Immature natural killer cell (primary cell): ENCODE measurements around the gene BCKDHA. TPM values are rescaled to one million over a fixed set of nuclear protein-coding genes. Genes with fewer than 3 reads are reported as not detected.
"Not testable (repeated sequence)": the region's sequence is repeated elsewhere in the genome, so short reads cannot be mapped to it uniquely, and the experiment has no call there.

Experiments
- DNase-seq, 3 donors: peaks; one replicate each; pipeline ENCODE4 v3.0.0; 2022; ENCODE audit warnings: mixed read lengths in 1 of 3
- H3K27ac Mint-ChIP-seq, 6 donors: one replicate each; pipeline ENCODE4 v1.8.0; 2020; ENCODE audit warnings: mixed read lengths in 6 of 6, mild to moderate bottlenecking in 5 of 6, inconsistent platforms in 4 of 6, moderate library complexity in 3 of 6
- H3K27me3 Mint-ChIP-seq, 3 donors: one replicate each; pipeline ENCODE4 v1.8.0; 2020 to 2021; ENCODE audit warnings: low read depth in 3 of 3, mild to moderate bottlenecking in 3 of 3, mixed read lengths in 3 of 3, moderate library complexity in 3 of 3, inconsistent platforms in 1 of 3
- H3K36me3 Mint-ChIP-seq, 3 donors: one replicate each; pipeline ENCODE4 v1.8.0; 2020; ENCODE audit warnings: mixed read lengths in 3 of 3, inconsistent platforms in 2 of 3, mild to moderate bottlenecking in 2 of 3
- H3K4me1 Mint-ChIP-seq, 2 donors: one replicate each; pipeline ENCODE4 v1.8.0; 2020; ENCODE audit warnings: inconsistent platforms in 2 of 2, mild to moderate bottlenecking in 2 of 2, mixed read lengths in 2 of 2, moderate library complexity in 1 of 2
- H3K4me3 Mint-ChIP-seq, 5 donors: one replicate each; pipeline ENCODE4 v1.8.0; 2020; ENCODE audit warnings: mild to moderate bottlenecking in 5 of 5, mixed read lengths in 5 of 5, inconsistent platforms in 3 of 5, moderate library complexity in 3 of 5
- H3K9me3 Mint-ChIP-seq, 6 donors: one replicate each; pipeline ENCODE4 v1.8.0; 2020; ENCODE audit warnings: mild to moderate bottlenecking in 6 of 6, mixed read lengths in 6 of 6, inconsistent platforms in 4 of 6, moderate library complexity in 3 of 6
- polyA plus RNA-seq, 3 donors: library from polyadenylated mRNA; unstranded; fragments of 300-500 nt; fragmentation: Illumina TruSeq; gene quantifications; one replicate each; pipeline ENCODE4 v1.2.3, GENCODE V29; 2021

The BCKDHA gene
- polyA plus RNA-seq, 3 donors from 2014 or later = 70.8 to 76.9 (median 75.5) TPM

GRCh38 chr19:41426952-41427646 is 29.5 kb downstream of the BCKDHA start, which contains the start of gene B3GNT8:
Gene B3GNT8, minus strand, starts transcription at chr19:41427374. Its CDS starts 596 bp downstream, at chr19:41426778.
- peak in 2 of 3 donors; percentile 29 to 32 for DNase-seq
- Mint-ChIP-seq H3K27ac (peak within 1 kb of the TSS; percentile 80 to 97 (median 91)), H3K27me3 (peaks cover 4 to 10% (median 5%) of the 10 kb centered on the region in 3 donors), H3K36me3 (peaks cover under 1 to 11% (median 3%) of the 10 kb centered on the region in 3 donors), H3K9me3 (no peaks in the 10 kb centered on the region), H3K4me1 (peaks cover 35 to 37% of the 10 kb centered on the region in 2 donors), H3K4me3 (peak within 1 kb of the TSS; percentile 87 to 94 (median 91))

DNA sequence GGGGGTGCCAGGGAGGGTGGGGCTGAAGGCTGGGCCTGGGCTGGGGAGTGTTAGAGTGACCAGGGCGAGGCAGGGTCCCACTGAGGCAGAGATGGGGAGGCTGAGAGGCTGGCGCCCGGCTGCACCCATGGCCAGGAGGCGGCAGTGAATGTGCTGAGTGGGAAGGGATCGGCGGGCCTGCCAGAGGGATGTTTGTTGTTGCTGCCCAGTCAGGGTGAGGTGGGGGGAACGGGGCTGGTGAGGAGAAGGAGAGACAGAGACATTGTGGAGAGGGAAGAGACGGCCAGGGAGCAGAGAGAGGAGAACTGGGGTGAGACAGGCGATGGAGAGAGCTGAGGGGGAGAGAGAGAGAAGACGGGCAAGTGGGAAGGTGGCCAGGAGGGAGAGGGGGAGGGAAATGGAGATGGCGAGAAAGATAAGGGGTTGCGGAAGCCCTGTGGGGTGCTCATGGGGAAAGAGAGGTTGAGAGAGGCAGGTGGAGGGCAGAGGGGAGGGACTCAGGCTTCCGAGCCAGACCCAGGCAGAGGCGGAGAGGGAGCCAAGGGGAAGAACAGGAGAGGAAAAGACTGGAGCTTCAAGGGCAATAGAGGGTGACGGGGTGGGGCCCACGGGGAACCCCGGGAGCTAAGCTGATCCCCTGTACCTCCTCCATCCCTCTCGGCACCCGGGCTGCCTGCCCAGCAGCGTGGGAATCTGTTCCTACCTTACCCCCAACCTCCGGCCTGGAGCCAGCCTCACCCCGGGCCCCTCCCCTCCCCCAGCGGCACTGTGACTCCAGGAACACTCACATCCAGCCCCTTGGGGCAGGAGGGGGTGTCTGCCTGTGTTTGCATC is 30.2 kb downstream of the BCKDHA start:
- peak overlapping the region; percentile 87 to 94 (median 91) for H3K4me3 Mint-ChIP-seq
- peaks cover 3 to 12% (median 6%) of the 10 kb centered on the region in 3 donors for H3K36me3 Mint-ChIP-seq
- peaks cover 5 to 9% (median 5%) of the 10 kb centered on the region in 3 donors for H3K27me3 Mint-ChIP-seq
- H3K27ac Mint-ChIP-seq = peak overlapping the region; percentile 74 to 97 (median 91)
- DNase-seq = peak; percentile 60 to 72 (median 67)
- H3K9me3 Mint-ChIP-seq = no peaks in the 10 kb centered on the region
- peaks cover 35 to 37% of the 10 kb centered on the region in 2 donors for H3K4me1 Mint-ChIP-seq

DNA sequence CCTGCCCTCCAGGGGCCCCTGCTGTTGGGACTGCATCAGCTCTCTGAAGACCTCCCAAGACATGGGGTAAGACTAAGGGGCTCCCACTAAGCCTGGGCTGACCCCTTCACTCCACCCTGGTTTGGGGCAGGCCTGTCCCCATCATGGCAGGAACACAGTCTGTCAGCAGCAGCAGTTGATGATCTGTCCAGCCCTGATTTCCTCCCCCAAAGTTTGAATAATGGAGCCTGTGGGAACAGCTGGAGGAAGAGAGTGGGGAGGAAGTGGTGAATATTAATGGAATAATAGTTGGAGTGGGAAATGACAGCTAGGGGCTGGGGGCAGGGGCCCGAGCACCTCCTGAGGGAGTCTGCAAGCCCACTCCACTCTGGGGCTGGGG is 30.9 kb downstream of the BCKDHA start:
- peaks cover 35 to 37% of the 10 kb centered on the region in 2 donors for H3K4me1 Mint-ChIP-seq
- H3K4me3 Mint-ChIP-seq = peak overlapping the region in 4 of 5 donors; percentile 29 to 69 (median 48)
- no peaks in the 10 kb centered on the region for H3K9me3 Mint-ChIP-seq
- no peak for DNase-seq
- H3K27me3 Mint-ChIP-seq = peaks cover 5 to 9% (median 5%) of the 10 kb centered on the region in 3 donors
- H3K36me3 Mint-ChIP-seq = peaks cover 3 to 12% (median 6%) of the 10 kb centered on the region in 3 donors
- H3K27ac Mint-ChIP-seq = peak overlapping the region in 3 of 6 donors; percentile 58 to 74 (median 61)

- H3K36me3 Mint-ChIP-seq = peaks cover 6 to 16% (median 6%) of the 10 kb centered on the region in 3 donors
Observed at GRCh38 chr19:41430922-41431321, 33.3 kb downstream of the BCKDHA start.

GRCh38 chr19:41431426-41432386 is 34.1 kb downstream of the BCKDHA start:
- Mint-ChIP-seq H3K36me3 (peaks cover 6 to 16% (median 6%) of the 10 kb centered on the region in 3 donors), H3K27ac (peak overlapping the region in 1 of 6 donors; percentile 41), H3K4me1 (peaks cover 27 to 41% of the 10 kb centered on the region in 2 donors), H3K27me3 (peaks cover 3 to 7% (median 5%) of the 10 kb centered on the region in 3 donors), H3K4me3 (no peak overlapping the region), H3K9me3 (no peaks in the 10 kb centered on the region)
- DNase-seq = peak in 1 of 3 donors; percentile 27

More at GRCh38 chr19:41430922-41431321, 33.3 kb downstream of the BCKDHA start:
- Mint-ChIP-seq H3K27ac (peak overlapping the region in 1 of 6 donors; percentile 29), H3K9me3 (no peaks in the 10 kb centered on the region), H3K4me3 (no peak overlapping the region), H3K27me3 (peaks cover 3 to 7% (median 5%) of the 10 kb centered on the region in 3 donors), H3K4me1 (peaks cover 27 to 43% of the 10 kb centered on the region in 2 donors)
- no peak for DNase-seq

- DNase-seq = no peak
- Mint-ChIP-seq H3K27ac (no peak overlapping the region), H3K9me3 (no peaks in the 10 kb centered on the region), H3K4me3 (no peak overlapping the region), H3K27me3 (peaks cover 0 to 1% (median 0%) of the 10 kb centered on the region in 3 donors), H3K36me3 (peaks cover 3 to 16% (median 6%) of the 10 kb centered on the region in 3 donors), H3K4me1 (peaks cover 16 to 35% of the 10 kb centered on the region in 2 donors)
Observed at GRCh38 chr19:41433171-41433570, 35.6 kb downstream of the BCKDHA start.

DNA sequence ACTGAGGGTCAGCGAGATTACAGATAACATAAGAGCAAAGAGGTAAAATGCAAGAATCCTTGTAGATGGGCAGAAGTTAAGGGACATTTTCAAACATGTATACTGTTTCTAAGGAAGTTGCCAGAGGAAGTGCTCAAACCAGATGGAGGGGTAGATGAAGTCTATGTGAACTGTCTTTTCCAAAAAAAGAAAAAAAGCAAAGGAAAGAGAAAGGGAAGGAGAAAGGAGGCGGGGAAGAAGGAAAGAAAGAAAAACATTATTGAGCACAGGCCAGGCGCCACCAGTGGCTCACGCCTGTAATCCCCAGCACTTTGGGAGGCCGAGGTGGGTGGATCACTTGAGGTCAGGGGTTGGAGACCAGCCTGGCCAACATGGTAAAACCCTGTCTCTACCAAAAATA is 36.8 kb downstream of the BCKDHA start:
- H3K4me3 Mint-ChIP-seq = no peak overlapping the region

GRCh38 chr19:41435376-41435775 is 37.8 kb downstream of the BCKDHA start:
- H3K36me3 Mint-ChIP-seq = peaks cover 3 to 12% (median 6%) of the 10 kb centered on the region in 3 donors
- H3K4me1 Mint-ChIP-seq = peaks cover 3 to 22% of the 10 kb centered on the region in 2 donors
- H3K27ac Mint-ChIP-seq, H3K27me3 Mint-ChIP-seq, H3K4me3 Mint-ChIP-seq, DNase-seq, H3K9me3 Mint-ChIP-seq: not testable (repeated sequence)

More for the DNA sequence above, 36.8 kb downstream of the BCKDHA start:
- Mint-ChIP-seq H3K27me3 (peaks cover 0 to 1% (median 0%) of the 10 kb centered on the region in 3 donors), H3K27ac (peak overlapping the region in 1 of 6 donors; percentile 8), H3K9me3 (no peaks in the 10 kb centered on the region), H3K36me3 (peaks cover 3 to 12% (median 6%) of the 10 kb centered on the region in 3 donors), H3K4me1 (peaks cover 3 to 22% of the 10 kb centered on the region in 2 donors)
- no peak for DNase-seq

DNA sequence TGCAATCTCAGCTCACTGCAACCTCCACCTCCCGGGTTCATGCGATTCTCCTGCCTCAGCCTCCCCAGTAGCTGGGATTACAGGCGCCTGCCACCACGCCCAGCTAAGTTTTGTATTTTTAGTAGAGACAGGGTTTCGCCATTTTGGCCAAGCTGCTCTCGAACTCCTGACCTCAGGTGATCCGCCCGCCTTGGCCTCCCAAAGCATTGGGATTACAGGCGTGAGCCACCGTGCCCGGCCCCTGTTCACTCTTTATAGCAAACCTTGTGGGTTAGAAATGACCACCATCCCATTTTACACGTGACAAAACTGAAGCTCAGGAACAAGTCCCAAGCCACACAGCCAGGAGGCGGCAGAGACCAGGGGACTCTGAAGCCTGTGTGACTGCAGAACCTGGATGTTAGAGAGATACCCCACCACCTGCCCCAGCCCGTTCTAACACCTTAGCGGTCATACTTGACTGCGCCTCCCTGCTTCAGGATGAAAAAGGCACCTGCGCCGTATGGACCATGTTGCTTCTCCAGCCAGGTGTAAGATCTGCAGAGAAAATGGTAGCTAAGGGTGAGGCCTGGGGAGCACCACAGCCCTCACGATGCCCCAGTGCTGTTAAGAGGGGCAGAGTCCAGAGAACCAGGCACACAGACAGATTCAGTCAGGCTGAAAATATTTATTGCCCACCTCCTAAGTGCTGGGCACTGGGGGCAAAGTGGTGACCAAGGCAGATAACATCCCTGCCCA is 38.5 kb downstream of the BCKDHA start:
- peaks cover 3 to 12% (median 6%) of the 10 kb centered on the region in 3 donors for H3K36me3 Mint-ChIP-seq
- DNase-seq = no peak
- H3K27ac Mint-ChIP-seq = peak overlapping the region in 2 of 6 donors; percentile 9 to 14
- H3K4me1 Mint-ChIP-seq = peaks cover under 1 to 17% of the 10 kb centered on the region in 2 donors
- peaks cover 0 to 3% (median 1%) of the 10 kb centered on the region in 3 donors for H3K27me3 Mint-ChIP-seq
- H3K4me3 Mint-ChIP-seq = no peak overlapping the region
- no peaks in the 10 kb centered on the region for H3K9me3 Mint-ChIP-seq

DNA sequence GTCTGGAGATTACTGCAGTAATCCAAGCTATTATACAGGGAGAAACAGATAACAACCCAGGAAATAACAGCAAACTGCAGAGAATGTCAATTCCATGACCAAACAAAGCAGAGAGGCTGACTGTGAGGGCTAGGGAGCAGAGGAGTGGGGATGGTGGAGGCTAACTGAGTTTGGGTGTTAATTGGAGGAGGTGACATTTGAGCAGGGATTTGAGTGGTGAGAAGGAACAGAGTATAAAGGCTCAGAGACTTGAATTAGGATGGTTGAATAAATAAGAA is 39.0 kb downstream of the BCKDHA start:
- no peaks in the 10 kb centered on the region for H3K9me3 Mint-ChIP-seq
- H3K27me3 Mint-ChIP-seq = peaks cover 0 to 3% (median 1%) of the 10 kb centered on the region in 3 donors
- H3K4me3 Mint-ChIP-seq = peak overlapping the region in 3 of 5 donors; percentile 0 to 42 (median 25)
- peaks cover 0 to 12% of the 10 kb centered on the region in 2 donors for H3K4me1 Mint-ChIP-seq
- DNase-seq = no peak
- peaks cover 3 to 12% (median 6%) of the 10 kb centered on the region in 3 donors for H3K36me3 Mint-ChIP-seq
- H3K27ac Mint-ChIP-seq = peak overlapping the region in 2 of 6 donors; percentile 9 to 14

GRCh38 chr19:41437944-41438574 is 40.4 kb downstream of the BCKDHA start:
- H3K27ac Mint-ChIP-seq = peak overlapping the region in 5 of 6 donors; percentile 35 to 71 (median 63)

More at GRCh38 chr19:41437944-41438574, 40.4 kb downstream of the BCKDHA start:
- Mint-ChIP-seq H3K36me3 (peaks cover 0 to 4% (median 3%) of the 10 kb centered on the region in 3 donors), H3K27me3 (peaks cover 0 to 3% (median 0%) of the 10 kb centered on the region in 3 donors), H3K4me3 (peak overlapping the region in 3 of 5 donors; percentile 29 to 65 (median 64)), H3K4me1 (peaks cover 0 to 11% of the 10 kb centered on the region in 2 donors), H3K9me3 (no peaks in the 10 kb centered on the region)
- no peak for DNase-seq
